ENCODE measurements around the gene FYTTD1.

GRCh38 chr3:197809356-197810020 lies 59.8 kb downstream of the FYTTD1 start:
- TF ChIP-seq CTCF (IDR thresholded peaks at IDR 0.05) (no peak), ZFX (IDR thresholded peaks at IDR 0.05; ENCODE audit: borderline replicate concordance) (no peak)
